K562 (cell line): Measurements from ENCODE around the gene RGS19.

Source experiments
- CBFB ChIP-seq: sonication (generic); formaldehyde crosslinking; IDR thresholded peaks from 2 replicates; pipeline ENCODE4 v1.4.0; 2020; ENCODE audit warnings: mild to moderate bottlenecking, missing genetic modification reagents
- DEAF1 ChIP-seq: fragments of 450-650 bp; formaldehyde crosslinking; IDR thresholded peaks from 2 replicates; pipeline ENCODE4 v1.4.0; 2020; ENCODE audit warnings: mild to moderate bottlenecking, moderate library complexity
- MEF2D ChIP-seq: conservative IDR thresholded peaks from 2 replicates; pipeline ENCODE4 v1.6.1; 2016; ENCODE audit warnings: low read depth, missing genetic modification characterization, missing compliant biosample characterization
- NRF1 ChIP-seq, 2 experiments: fragments of 450-650 bp; IDR thresholded peaks in 1 of 2; conservative IDR thresholded peaks in 1 of 2; 2 replicates each; pipeline ENCODE4 v1.6.1; 2014; ENCODE audit warnings: mild to moderate bottlenecking in 2 of 2
- SMC3 ChIP-seq: conservative IDR thresholded peaks from 2 replicates; pipeline ENCODE4 v1.6.1; 2011; ENCODE audit warnings: low read depth, low read length, improper control_type of control experiment; ENCODE audit not compliant: insufficient read depth
- ZNF184 ChIP-seq: sonication (generic); formaldehyde crosslinking; IDR thresholded peaks from 2 replicates; pipeline ENCODE4 v1.5.0; 2020; ENCODE audit warnings: missing genetic modification reagents
- TF ChIP-seq, protein P1 (sequence below), 3 experiments: IDR thresholded peaks in 2 of 3; conservative IDR thresholded peaks in 1 of 3; 2 replicates each; pipeline ENCODE4 v1.5.1; 2011 to 2012; ENCODE audit warnings: low read length in 3 of 3, mild to moderate bottlenecking in 3 of 3, control low read depth in 2 of 3, improper control_type of control experiment in 1 of 3, inconsistent platforms in 1 of 3, low read depth in 1 of 3, mixed read lengths in 1 of 3, moderate library complexity in 1 of 3; ENCODE audit not compliant: insufficient read depth in 2 of 3
- TF ChIP-seq, protein P2 (sequence below): sonication (generic); formaldehyde crosslinking; IDR thresholded peaks from 2 replicates; pipeline ENCODE4 v1.8.1; 2023; ENCODE audit warnings: mild to moderate bottlenecking, missing genetic modification reagents, moderate library complexity

DNA sequence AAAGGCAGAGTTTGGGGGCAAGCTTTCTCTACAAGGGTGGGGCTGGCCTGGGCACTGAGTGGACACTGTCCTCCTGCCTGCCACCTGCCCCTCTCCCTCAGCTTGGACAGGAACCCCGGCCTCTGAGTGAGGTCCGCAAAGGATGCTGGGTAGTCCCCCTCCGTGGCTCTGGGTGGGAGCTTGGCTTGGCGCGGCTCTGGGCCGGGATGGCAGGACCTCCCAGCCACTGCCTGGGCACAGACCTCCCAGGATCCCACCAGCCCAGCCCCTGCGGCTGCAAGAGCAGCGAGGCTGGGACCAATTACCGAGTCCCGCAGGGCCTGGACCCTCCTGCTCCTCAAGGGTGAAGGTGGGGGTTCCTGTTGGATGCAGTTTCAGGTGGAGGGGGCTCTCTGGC lies 27.0 kb downstream of the RGS19 start:
- no peak for TF ChIP-seq CBFB
- no peak for TF ChIP-seq NRF1 (conservative IDR thresholded peaks at IDR 0.05 in 1 of 2, IDR thresholded peaks at IDR 0.05 in 1 of 2)
- no peak for TF ChIP-seq MEF2D (tag)
- TF ChIP-seq DEAF1 (CRISPR knock-in tag), result no peak
- TF ChIP-seq, protein P1, sequence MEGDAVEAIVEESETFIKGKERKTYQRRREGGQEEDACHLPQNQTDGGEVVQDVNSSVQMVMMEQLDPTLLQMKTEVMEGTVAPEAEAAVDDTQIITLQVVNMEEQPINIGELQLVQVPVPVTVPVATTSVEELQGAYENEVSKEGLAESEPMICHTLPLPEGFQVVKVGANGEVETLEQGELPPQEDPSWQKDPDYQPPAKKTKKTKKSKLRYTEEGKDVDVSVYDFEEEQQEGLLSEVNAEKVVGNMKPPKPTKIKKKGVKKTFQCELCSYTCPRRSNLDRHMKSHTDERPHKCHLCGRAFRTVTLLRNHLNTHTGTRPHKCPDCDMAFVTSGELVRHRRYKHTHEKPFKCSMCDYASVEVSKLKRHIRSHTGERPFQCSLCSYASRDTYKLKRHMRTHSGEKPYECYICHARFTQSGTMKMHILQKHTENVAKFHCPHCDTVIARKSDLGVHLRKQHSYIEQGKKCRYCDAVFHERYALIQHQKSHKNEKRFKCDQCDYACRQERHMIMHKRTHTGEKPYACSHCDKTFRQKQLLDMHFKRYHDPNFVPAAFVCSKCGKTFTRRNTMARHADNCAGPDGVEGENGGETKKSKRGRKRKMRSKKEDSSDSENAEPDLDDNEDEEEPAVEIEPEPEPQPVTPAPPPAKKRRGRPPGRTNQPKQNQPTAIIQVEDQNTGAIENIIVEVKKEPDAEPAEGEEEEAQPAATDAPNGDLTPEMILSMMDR (IDR thresholded peaks at IDR 0.05 in 2 of 3, conservative IDR thresholded peaks at IDR 0.05 in 1 of 3; ENCODE audit: insufficient read depth in 2 of 3, low read depth in 1 of 3, low read length in 3 of 3), result no peak
- no peak for TF ChIP-seq ZNF184 (CRISPR knock-in tag)
- TF ChIP-seq, protein P2, sequence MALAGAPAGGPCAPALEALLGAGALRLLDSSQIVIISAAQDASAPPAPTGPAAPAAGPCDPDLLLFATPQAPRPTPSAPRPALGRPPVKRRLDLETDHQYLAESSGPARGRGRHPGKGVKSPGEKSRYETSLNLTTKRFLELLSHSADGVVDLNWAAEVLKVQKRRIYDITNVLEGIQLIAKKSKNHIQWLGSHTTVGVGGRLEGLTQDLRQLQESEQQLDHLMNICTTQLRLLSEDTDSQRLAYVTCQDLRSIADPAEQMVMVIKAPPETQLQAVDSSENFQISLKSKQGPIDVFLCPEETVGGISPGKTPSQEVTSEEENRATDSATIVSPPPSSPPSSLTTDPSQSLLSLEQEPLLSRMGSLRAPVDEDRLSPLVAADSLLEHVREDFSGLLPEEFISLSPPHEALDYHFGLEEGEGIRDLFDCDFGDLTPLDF (CRISPR knock-in tag), result no peak
- TF ChIP-seq SMC3, result no peak
